ENCODE measurements around the gene AP1G1.
"Not testable (repeated sequence)": the region's sequence is repeated elsewhere in the genome, so short reads cannot be mapped to it uniquely, and the experiment has no call there.

AP1G1 gene

GRCh38 chr16:71698491-71698890 lies 110.1 kb downstream of the AP1G1 start:
- DNase-seq: no peak

DNA sequence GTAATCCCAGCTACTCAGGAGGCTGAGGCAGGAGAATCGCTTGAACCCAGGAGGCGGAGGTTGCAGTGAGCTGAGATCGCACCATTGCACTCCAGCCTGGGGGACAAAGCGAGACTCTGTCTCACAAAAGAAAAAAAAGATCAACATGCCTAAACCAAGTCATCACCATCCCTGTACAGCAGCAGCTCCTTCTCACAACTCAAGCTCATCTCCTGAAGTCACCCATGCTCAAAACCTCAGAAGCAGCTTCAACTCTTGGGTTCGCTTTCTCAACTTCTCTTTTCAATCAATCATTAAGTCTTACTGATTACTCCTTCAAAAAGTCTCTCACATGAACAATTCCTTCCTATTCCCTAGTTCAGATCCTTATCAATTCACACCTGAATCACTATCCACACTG lies 115.5 kb downstream of the AP1G1 start:
- no peak for DNase-seq

DNA sequence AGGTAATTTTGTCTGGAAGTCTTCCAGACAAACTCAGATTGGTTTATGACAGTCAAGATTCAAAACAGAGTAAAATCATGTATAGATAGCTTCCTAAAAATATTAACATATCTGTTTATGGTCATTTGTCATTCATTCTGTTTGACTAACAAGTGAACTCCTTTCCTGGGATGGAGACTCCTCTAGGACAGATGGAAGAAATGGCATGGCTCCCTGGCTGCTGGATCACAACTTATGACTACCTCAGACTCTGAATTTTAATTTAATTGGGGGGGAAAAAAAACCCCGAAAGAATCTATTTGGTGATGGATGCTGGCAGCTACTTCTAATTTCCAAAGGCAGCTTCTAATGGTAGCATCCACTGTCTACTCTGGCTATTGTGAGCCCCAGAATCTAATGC lies 118.7 kb downstream of the AP1G1 start:
- DNase-seq: no peak

DNA sequence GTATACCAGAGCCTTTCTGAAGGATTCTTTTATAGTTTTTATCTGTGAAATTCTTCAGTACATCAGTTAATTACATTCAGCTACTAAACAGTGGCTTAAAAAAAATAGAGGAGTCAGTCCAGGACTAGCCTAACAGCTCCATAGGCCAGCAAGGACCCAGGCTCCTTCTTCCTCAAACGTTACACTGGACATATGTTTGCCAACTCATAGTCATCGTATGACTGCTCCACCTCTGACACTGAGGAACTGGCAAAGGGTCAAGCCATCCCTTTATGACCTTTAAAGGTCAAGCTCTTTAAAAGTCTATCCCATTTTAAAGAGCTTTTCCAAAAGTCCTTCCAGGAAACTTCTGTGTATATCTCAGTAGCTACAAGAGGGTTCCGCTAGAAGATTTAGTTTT lies 120.8 kb downstream of the AP1G1 start:
- no peak for DNase-seq

DNA sequence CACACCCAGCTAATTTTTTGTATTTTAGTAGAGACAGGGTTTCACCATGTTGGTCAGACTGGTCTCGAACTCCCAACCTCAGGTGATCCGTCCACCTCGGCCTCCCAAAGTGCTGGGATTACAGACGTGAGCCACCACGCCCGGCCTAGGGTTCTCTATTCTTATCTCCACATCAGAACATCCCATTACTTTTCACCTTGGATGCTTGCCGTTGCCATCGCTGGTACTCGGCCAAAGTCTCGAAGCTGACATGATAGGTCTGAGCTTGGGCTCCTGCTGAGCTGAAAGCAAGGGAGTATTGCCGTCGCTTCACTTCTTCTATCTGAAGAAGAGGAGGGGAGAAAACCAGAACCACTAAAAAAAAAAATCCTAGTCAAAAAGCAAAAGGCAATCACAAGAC lies 124.4 kb downstream of the AP1G1 start:
- not testable (repeated sequence) for DNase-seq

GRCh38 chr16:71681360-71681759 lies 127.3 kb downstream of the AP1G1 start:
- no peak for DNase-seq

All from activated CD4-positive, alpha-beta T cell treated with anti-CD3 and anti-CD28 coated beads, Interleukin-10, Interleukin-2, amounts not matched to agents 100 ng/mL and 50 ng/mL, durations not matched to agents 16 hours and 8 hours (primary cell).